Stomach smooth muscle (tissue), 2 donors: Measurements from ENCODE around the gene PHACTR1.

Experiments
- H3K27ac ChIP-seq: one replicate; pipeline ENCODE4 v1.7.0; 2013; ENCODE audit warnings: mild to moderate bottlenecking, low read length, inconsistent platforms
- H3K27me3 ChIP-seq, 2 donors: one replicate each; pipeline ENCODE4 v1.7.0; 2013; ENCODE audit warnings: low read length in 2 of 2; ENCODE audit not compliant: insufficient read depth in 2 of 2, control insufficient read depth in 1 of 2
- H3K36me3 ChIP-seq, 2 donors: one replicate each; pipeline ENCODE4 v1.7.0; 2013; ENCODE audit warnings: low read length in 2 of 2; ENCODE audit not compliant: control insufficient read depth in 2 of 2, insufficient read depth in 2 of 2
- H3K4me1 ChIP-seq: one replicate; pipeline ENCODE4 v1.7.0; 2013; ENCODE audit warnings: low read length; ENCODE audit not compliant: control insufficient read depth, insufficient read depth
- H3K4me3 ChIP-seq, 2 donors: one replicate each; pipeline ENCODE4 v1.7.0; 2013; ENCODE audit warnings: low read length in 2 of 2
- H3K9ac ChIP-seq, 2 donors: one replicate each; pipeline ENCODE4 v1.7.0; 2013; ENCODE audit warnings: low read length in 2 of 2, mild to moderate bottlenecking in 1 of 2
- H3K9me3 ChIP-seq, 2 donors: one replicate each; pipeline ENCODE4 v1.7.0; 2013; ENCODE audit warnings: low read length in 2 of 2; ENCODE audit not compliant: control insufficient read depth in 2 of 2
- donor health status: healthy.
- donor health status: Pancreatic carcinoma.

PHACTR1 gene

DNA sequence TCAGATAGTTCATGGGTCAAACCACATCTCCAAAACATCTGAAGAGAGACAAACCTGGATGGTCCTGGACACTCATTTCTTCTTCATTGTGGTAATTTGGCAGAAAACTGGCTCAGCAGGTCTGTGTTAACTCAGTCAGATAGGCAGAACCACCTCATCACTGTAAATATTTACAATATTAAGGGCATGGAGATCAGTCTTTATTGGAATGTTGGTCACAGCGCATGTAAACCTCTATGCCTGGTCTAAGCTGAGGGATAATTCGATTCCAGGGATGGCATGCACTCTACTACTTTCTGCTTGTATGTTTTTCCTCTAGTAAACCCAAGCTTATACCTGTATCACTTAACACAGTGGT lies 615.8 kb downstream of the PHACTR1 start:
- no peak overlapping the region for H3K9ac ChIP-seq
- H3K4me3 ChIP-seq = no peak overlapping the region
- H3K4me1 ChIP-seq = peaks cover 8% of the 10 kb centered on the region
- H3K27ac ChIP-seq = no peak overlapping the region
- H3K36me3 ChIP-seq = no peaks in the 10 kb centered on the region
- H3K9me3 ChIP-seq = no peaks in the 10 kb centered on the region
- no peaks in the 10 kb centered on the region for H3K27me3 ChIP-seq

DNA sequence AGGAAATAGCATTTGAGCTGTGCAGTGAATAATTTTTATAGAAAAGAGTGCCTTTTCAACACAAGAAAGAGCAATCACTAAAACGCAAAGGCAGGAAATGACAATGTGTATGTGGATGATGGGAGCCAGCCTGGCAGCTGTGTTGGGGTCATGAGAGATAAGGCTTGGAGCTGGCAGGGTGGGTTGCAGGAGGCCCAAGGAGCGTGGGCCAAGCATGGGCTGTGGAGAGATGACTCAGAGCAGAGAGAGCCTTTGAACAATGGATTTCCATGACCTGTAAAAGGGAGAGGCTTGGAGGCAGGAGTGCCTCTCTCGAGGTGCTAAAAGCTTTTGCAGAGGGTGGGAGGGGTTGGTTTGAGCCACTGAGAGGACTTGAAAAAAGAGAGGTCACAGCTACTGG lies 618.4 kb downstream of the PHACTR1 start:
- no peak overlapping the region for H3K27ac ChIP-seq

DNA sequence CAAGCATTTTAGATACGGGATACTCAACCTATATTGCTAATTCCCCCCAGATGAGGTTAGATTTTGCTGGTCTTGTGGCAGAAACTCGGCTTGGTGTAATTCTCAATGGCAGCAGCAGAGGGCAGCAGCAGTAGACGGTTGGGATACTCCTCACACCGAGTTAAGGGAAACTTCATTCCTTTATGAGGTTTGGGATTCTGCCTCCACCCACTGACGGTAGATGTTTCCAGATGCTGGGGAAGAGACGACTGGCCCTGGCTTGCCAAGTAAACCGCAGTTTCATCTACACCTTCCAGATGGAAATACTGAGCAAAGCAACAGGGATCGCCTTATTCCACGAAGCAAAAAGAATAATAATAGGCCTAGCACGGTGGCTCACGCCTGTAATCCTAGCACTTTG lies 620.0 kb downstream of the PHACTR1 start:
- no peaks in the 10 kb centered on the region for H3K36me3 ChIP-seq
- H3K27me3 ChIP-seq = no peaks in the 10 kb centered on the region
- no peak overlapping the region for H3K9ac ChIP-seq
- H3K27ac ChIP-seq = no peak overlapping the region
- no peak overlapping the region for H3K4me3 ChIP-seq
- no peaks in the 10 kb centered on the region for H3K9me3 ChIP-seq
- H3K4me1 ChIP-seq = peaks cover 3% of the 10 kb centered on the region

More for the DNA sequence above, 618.4 kb downstream of the PHACTR1 start:
- H3K9me3 ChIP-seq = no peaks in the 10 kb centered on the region
- H3K9ac ChIP-seq = no peak overlapping the region
- H3K4me1 ChIP-seq = peaks cover 3% of the 10 kb centered on the region
- H3K36me3 ChIP-seq = no peaks in the 10 kb centered on the region
- no peaks in the 10 kb centered on the region for H3K27me3 ChIP-seq
- H3K4me3 ChIP-seq = no peak overlapping the region

DNA sequence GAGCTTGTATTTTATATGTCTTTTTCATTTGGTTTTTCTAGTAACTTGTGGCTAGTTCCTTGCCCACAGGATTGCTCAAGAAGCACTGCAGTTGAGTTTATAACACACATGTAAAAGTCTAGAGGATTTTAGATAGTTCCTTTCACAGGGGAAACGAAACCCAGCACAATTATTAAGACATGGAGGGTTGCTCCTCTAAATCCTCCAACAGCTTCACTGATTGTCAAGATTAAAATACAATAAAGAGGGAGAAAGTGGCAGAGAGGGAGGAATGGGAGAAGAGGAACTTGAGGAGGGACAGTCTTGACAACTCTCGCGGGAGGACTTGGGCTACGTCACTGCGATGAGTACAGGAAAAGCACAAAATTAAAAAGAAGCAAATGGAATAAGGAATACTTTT lies 621.5 kb downstream of the PHACTR1 start:
- Histone ChIP-seq H3K4me1 (peaks cover 3% of the 10 kb centered on the region), H3K9ac (no peak overlapping the region), H3K9me3 (no peaks in the 10 kb centered on the region), H3K27ac (no peak overlapping the region), H3K27me3 (no peaks in the 10 kb centered on the region), H3K36me3 (no peaks in the 10 kb centered on the region), H3K4me3 (no peak overlapping the region)
